NCI-H82 treated with DMSO at 0.1 percent for 48 hours (cell line): ENCODE results near the gene TMEM117.

Source experiments
- DNase-seq: peaks from one replicate; lab custom pipeline; 2025; ENCODE audit not compliant: unreplicated experiment; lab: John Stamatoyannopoulos, UW

TMEM117 gene

DNA sequence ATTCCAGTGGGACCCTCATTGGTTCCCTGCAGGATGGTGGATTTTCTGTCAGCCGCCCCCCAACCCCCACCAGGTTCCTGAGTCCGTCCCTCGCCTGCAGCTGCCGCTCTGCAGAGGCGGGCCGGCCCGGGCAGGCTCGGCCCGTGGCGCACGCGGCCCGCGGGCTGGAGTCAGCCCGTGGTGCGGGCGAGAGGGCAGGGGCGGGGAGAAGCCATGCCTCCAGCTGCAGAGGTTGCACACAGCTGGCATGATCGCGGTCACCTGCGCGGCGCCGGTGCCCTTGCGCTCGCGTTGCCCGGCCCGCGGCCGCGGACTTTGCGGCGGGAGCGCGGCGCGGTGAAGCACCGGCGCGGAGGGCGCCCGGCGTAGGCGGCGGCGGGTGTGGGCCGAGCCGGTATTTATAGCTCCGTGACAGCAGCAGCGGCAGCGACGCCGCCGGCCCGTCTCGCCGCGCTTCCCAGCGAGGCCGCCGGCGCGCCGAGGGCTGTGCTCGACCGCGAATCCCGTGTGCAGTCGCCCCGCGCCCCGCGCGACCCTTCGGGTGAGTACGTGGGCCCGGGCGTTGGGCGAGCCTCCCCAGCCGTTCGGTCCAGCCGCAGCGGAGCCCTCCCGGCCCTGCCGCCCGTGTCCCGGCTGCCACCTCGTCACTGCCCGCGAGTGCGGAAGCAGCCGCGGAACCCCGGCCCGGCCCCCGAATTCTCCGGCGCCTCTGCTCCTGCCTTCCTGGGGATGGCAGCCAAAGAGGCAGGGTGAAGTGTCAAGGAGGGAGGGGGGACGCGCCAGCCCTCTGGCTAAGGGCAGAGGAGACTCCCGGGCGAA lies at the start of gene TMEM117:
TMEM117 (plus strand) TSS at position 426 of the 819 bp plus-strand sequence.
- DNase-seq = no peak

DNA sequence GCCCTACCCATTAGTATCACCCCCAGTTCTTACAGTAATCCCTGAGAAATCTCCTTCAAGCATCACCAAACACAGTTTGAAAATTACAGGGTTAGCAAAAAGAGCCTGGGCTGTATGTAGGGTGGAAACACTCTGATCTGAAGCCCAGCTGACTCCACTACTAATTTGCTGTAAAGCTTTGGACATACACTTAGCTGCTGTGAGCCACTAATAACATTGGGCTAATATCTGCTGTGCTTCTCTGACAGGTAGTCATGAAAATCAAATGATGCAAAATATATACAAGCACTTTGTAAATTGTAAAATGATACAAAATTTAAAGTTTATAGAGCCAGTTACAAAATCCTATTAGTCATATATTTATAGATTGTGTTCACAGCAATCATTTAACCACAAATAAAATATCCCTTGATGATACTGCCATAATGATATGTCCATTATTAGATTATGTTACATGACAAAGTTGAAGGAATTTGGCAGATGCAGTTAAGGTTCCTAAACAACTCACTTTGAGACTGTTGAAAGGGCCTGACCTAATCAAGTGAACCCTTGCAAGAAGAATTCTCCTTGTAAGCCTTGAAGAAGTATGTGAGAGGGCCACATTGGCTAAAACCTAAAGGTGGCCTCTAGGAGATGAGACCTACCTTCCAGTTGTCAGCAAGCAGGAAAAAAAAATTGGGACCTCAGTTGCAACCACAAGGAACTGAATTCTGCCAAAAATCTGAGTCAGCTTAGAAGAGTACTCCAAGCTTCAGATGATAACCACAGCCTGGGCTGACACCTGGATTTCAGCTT lies 48.8 kb upstream of the TMEM117 start:
- DNase-seq = no peak

GRCh38 chr12:43789941-43790340 lies 45.9 kb upstream of the TMEM117 start:
- no peak for DNase-seq

DNA sequence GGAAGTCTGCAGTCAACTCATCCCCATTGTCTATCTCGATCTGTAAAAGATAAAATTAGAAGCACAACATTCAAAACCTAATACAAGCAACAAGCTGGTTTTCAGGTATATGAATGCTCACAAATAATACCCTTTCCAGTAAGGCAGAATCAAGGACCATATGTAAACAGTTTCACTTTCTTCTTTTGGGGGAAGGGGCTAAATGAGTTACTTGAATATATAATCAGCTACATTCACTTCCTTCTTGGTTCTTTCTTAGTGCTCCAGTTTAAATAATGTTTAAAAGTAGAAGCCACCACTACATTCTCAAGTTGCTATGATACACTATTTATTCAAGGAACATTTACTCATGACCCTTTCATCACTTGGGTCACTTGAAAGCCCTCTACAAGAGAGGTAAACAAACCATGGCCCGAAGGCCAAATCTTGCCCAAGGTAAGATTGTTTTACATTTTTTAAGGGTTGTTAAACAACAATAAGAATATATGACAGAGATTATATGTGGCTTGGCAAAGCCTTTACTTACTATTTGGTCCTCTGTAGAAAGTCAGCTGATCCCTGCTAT lies 40.1 kb upstream of the TMEM117 start:
- no peak for DNase-seq

DNA sequence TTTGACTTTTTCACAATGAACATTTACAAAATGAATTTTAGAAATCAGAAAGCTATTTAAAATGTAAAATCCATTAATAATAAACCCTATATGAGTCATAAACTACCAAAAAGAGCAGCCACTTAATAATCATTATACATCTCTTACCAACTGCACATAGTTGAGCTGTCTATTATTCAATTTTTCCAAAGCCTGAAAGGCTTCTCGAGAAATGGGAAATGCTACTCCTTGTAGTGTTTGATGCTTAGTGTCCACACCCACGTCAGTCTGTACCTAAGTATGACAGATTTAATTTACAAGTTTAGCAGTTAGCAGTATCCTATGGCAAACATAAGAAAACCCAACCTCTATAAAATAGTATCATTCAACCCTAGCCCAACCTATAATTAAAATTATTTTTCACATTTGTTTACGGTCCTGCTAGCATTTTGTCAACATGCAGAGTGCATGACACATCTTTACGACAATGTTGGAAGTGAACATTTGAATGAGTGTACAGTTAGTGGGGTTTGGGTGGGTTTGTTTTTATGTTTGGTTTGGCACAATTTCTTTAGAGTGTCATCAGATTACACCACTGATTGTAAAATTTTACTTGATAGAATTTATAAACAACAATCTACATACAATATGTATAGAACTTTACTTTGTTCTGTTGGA lies 38.2 kb upstream of the TMEM117 start:
- no peak for DNase-seq

DNA sequence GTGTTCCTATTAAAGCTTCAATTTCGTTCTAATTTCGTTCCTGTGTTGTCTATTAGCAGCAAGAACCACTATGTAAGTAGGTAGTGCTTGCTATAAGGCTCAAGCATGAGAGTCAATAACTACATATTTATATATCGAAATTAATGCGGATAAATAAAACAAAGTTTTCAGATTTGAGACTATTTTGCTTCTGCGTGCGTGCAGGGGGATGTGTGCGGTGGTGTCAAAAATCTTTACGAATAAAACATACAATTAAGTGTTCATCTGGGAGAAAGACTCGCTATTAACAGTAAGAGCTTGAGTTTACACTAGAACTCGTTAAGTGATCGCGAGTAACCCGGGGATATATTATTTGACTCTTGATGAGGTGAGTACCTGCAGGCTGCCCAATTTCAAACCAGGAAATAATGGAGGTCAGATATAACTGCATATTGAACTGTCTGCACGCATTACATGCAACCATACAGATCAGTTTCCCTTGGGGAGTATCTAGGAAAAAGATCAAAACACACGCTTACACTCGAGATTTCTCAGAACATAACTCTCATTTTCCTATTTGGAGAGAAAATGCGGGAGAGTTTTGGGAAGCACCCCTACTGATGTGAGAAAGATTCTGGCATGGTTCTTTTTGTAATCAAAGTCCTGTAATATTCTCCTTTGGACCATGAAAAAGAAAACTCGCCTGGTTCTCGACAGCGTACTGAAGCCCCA lies 30.6 kb upstream of the TMEM117 start:
- DNase-seq = no peak

GRCh38 chr12:43805860-43806736 lies 29.8 kb upstream of the TMEM117 start, which contains the start of gene TWF1:
Gene TWF1 (minus strand): TSS chr12:43806317. CDS start chr12:43806245, 72 bp downstream.
- DNase-seq = peak; percentile 49

DNA sequence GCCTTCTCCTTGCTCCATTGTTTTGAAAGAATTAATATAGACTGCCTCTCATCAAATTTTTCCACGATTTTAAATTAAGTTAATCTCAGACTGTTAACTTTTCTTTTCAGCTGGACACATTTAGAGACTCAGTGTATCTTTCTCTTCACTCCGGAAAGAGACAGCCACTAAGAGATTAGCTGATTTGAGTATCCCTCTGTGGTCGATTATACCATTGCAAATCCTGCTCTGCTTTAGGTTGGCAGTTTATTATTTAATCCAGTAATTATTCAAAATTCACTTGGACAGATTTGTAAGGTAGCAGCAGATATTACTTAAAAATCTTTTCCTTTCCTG lies 29.2 kb upstream of the TMEM117 start:
- no peak for DNase-seq

DNA sequence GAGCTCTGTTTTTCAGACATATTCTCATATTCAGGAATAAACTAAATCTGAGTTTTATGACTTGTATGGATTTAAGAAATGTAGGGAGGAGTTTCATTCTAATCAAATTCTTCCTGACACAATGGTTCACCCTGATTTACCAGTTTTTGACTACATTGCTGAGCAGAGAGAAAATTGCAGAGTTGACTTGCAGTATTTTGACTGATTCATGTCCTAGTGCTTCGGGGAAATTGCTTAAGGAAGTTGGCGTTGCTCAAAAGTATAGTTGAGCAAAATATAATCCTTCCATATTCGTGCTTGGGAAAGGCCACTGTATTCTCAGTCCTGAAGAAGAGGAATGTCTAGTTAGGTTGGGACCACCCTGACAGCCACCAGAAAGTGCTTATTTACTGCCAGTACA lies 28.5 kb upstream of the TMEM117 start:
- no peak for DNase-seq

DNA sequence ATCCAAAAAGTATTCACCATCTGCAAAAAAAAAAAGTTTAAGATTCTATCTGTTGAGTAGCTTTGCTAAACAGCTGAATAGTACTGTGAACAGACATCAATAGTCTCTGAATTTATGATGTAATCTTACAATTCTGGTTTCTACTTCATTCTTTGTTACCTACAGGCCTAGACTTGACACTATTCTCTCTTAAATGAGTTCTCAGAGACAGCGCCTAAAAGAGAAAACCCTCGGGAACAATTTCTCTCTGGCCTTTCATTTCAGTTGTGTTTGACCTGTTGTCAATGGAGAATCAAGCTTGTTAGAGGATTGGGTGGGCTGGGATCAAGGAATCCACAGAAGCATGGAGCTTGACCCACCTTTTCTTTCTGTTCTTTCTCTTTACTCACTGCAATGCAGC lies 23.8 kb upstream of the TMEM117 start:
- DNase-seq = no peak

GRCh38 chr12:43812926-43813325 lies 23.0 kb upstream of the TMEM117 start:
- DNase-seq = no peak

DNA sequence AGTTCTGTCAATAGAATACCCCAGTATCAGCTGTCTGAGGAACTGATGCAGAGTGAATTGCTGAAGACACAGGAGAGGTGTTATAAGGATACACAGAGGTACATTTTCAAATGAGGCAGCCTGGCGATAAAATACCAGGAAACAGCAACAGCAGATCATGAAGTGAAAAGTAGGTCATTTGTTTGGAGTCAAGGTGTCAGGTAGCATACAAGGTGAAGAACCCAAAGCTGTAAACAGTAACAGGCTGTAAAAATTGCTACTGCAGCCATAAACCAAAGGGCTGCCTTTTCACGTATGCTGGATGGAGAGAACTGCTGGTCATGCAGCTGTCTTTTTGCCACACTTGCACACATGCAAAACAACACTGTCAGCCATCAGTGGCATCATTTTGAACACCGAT lies 20.5 kb upstream of the TMEM117 start:
- no peak for DNase-seq

- DNase-seq = no peak
Measured at GRCh38 chr12:43816168-43816567, 19.7 kb upstream of the TMEM117 start.

- DNase-seq = no peak
Measured at GRCh38 chr12:43824207-43824775, 11.6 kb upstream of the TMEM117 start.

- no peak for DNase-seq
Measured at GRCh38 chr12:43826681-43827080, 9.2 kb upstream of the TMEM117 start.

- no peak for DNase-seq
Measured at GRCh38 chr12:43827093-43827492, 8.8 kb upstream of the TMEM117 start.

- DNase-seq = no peak
Measured at GRCh38 chr12:43832463-43833168, 3.3 kb upstream of the TMEM117 start.

- DNase-seq = no peak
Measured at GRCh38 chr12:43835264-43835655, 621 bp upstream of the TMEM117 start.

GRCh38 chr12:43836475-43836989 lies 651 bp downstream of the TMEM117 start:
- no peak for DNase-seq
